Endothelial cell of umbilical vein (primary cell): ENCODE data around the gene TMEM145. TPM values are rescaled to one million over a fixed set of nuclear protein-coding genes. Genes with fewer than 3 reads are reported as not detected.
"Not testable (repeated sequence)": the region's sequence is repeated elsewhere in the genome, so short reads cannot be mapped to it uniquely, and the experiment has no call there.

Experiments
- Bru-seq: library from RNA; stranded (reverse); fragments of 400-500 nt; gene quantifications from one replicate; lab custom pipeline; 2021; lab: Mats Ljungman, UMichigan
- BruChase-seq, 2 experiments: library from RNA; stranded (reverse); fragments of 400-500 nt; gene quantifications; one replicate each; lab custom pipeline; 2021; lab: Mats Ljungman, UMichigan
- BruUV-seq: library from RNA; stranded (reverse); fragments of 400-500 nt; replicated peaks from 2 replicates; lab custom pipeline; 2021; lab: Mats Ljungman, UMichigan
- CTCF ChIA-PET: fragments of 300-600, 350-600 bp; sonication (Branson Sonifier 250); formaldehyde crosslinking; loops from one replicate; lab custom pipeline; 2021; ENCODE audit warnings: antibody characterized with exemption, inconsistent platforms; lab: Charles Lee
- POLR2A ChIA-PET: fragments of 300-600, 350-600 bp; sonication (Branson Sonifier 250); formaldehyde crosslinking; loops from one replicate; lab custom pipeline; 2021; ENCODE audit warnings: antibody characterized with exemption, inconsistent platforms; lab: Charles Lee
- DNase-seq: peaks from one replicate; pipeline ENCODE4 v3.0.0-alpha.2; 2011; ENCODE audit warnings: low read depth, low spot score
- FAIRE-seq: peaks from 2 replicates; lab custom pipeline; 2011; peaks lifted over from hg19 to GRCh38; lab: Jason Lieb, UNC
- H2AFZ ChIP-seq: 2 replicates; pipeline ENCODE4 v1.6.0; 2012; ENCODE audit warnings: low read depth, low read length, control low read depth, inconsistent platforms
- H3K27ac ChIP-seq: 2 replicates; pipeline ENCODE4 v1.5.1; 2011; ENCODE audit warnings: low read depth, mild to moderate bottlenecking, control low read depth, low read length, moderate library complexity; ENCODE audit not compliant: insufficient read depth
- H3K27me3 ChIP-seq, 2 experiments: 2 replicates each; pipeline versions ENCODE4 v1.6.0 to v1.6.1; 2011; ENCODE audit warnings: low read length in 2 of 2, mixed read lengths in 1 of 2; ENCODE audit not compliant: control insufficient read depth in 2 of 2, insufficient read depth in 2 of 2
- H3K36me3 ChIP-seq, 2 experiments: 2 replicates in 1 of 2; 3 replicates in 1 of 2; pipeline ENCODE4 v1.5.1; 2011; ENCODE audit warnings: low read length in 2 of 2, mild to moderate bottlenecking in 1 of 2, moderate library complexity in 1 of 2; ENCODE audit not compliant: control insufficient read depth in 2 of 2, insufficient read depth in 2 of 2; ENCODE audit errors: extremely low read depth in 1 of 2
- H3K4me1 ChIP-seq: 3 replicates; pipeline ENCODE4 v1.5.1; 2011; ENCODE audit warnings: mild to moderate bottlenecking, low read length; ENCODE audit not compliant: control insufficient read depth, insufficient read depth; ENCODE audit errors: extremely low read depth
- H3K4me2 ChIP-seq: 2 replicates; pipeline ENCODE4 v1.6.1; 2011; ENCODE audit warnings: low read length, control low read depth, mixed read lengths; ENCODE audit not compliant: insufficient read depth
- H3K4me3 ChIP-seq, 3 experiments: fragments of 200-600 bp in 1 of 3; sonication (generic), shearing (Covaris generic) in 1 of 3; replicated peaks in 1 of 3; 2 replicates each; pipeline ENCODE4 v1.5.1; 2011 to 2016; ENCODE audit warnings: control low read depth in 3 of 3, low read length in 3 of 3, mild to moderate bottlenecking in 2 of 3, inconsistent platforms in 1 of 3, low read depth in 1 of 3, moderate library complexity in 1 of 3; ENCODE audit not compliant: insufficient read depth in 1 of 3
- H3K79me2 ChIP-seq: 2 replicates; pipeline ENCODE4 v1.6.0; 2012; ENCODE audit warnings: low read length, inconsistent platforms; ENCODE audit not compliant: control insufficient read depth, insufficient read depth
- H3K9ac ChIP-seq: replicated peaks from 2 replicates; pipeline ENCODE3; 2011; ENCODE audit warnings: low read length, control low read depth; ENCODE audit not compliant: insufficient read depth; ENCODE audit errors: extremely low read depth
- H3K9me1 ChIP-seq: replicated peaks from 3 replicates; pipeline ENCODE4 v1.6.0; 2011; ENCODE audit warnings: mild to moderate bottlenecking, low read length; ENCODE audit not compliant: control insufficient read depth, insufficient read depth; ENCODE audit errors: extremely low read depth
- H3K9me3 ChIP-seq: replicated peaks from 2 replicates; pipeline ENCODE4 v1.5.1; 2012; ENCODE audit warnings: low read length, inconsistent platforms; ENCODE audit not compliant: control insufficient read depth, insufficient read depth
- H4K20me1 ChIP-seq: replicated peaks from 2 replicates; pipeline ENCODE3; 2011; ENCODE audit warnings: mild to moderate bottlenecking, low read length; ENCODE audit not compliant: control insufficient read depth, insufficient read depth; ENCODE audit errors: extremely low read depth
- CTCF ChIP-seq, 2 donors: IDR thresholded peaks; 1 replicate in 1 of 2; 2 replicates in 1 of 2; pipeline ENCODE4 v1.5.1; 2011; ENCODE audit warnings: low read length in 2 of 2, mild to moderate bottlenecking in 2 of 2, moderate library complexity in 2 of 2, control low read depth in 1 of 2, inconsistent platforms in 1 of 2, low read depth in 1 of 2; ENCODE audit not compliant: insufficient read depth in 1 of 2; ENCODE audit errors: extremely low read depth in 1 of 2
- EZH2 ChIP-seq: IDR thresholded peaks from 2 replicates; pipeline ENCODE4 v1.6.1; 2012; ENCODE audit warnings: borderline replicate concordance, low read depth, mild to moderate bottlenecking, moderate library complexity, low read length, inconsistent platforms; ENCODE audit not compliant: severe bottlenecking
- FOS ChIP-seq: IDR thresholded peaks from 2 replicates; pipeline ENCODE4 v1.6.1; 2011; ENCODE audit warnings: mild to moderate bottlenecking, low read length, moderate library complexity, borderline replicate concordance; ENCODE audit not compliant: insufficient read depth
- MAX ChIP-seq: IDR thresholded peaks from 2 replicates; pipeline ENCODE4 v1.6.1; 2011; ENCODE audit not compliant: insufficient read depth, insufficient read length
- dilution Hi-C: fragments of 300-500 bp; cut with MboI; formaldehyde crosslinking; loops from one replicate; pipeline ENCODE4 v1.15.0; 2019; ENCODE audit warnings: low sequenced_read_pairs; ENCODE audit not compliant: extremely low pct_ligation_motif_present
- intact Hi-C: fragments of 100-400 bp; cut with micrococcal nuclease; formaldehyde crosslinking; loops from one replicate; pipeline ENCODE4 v1.10.0; 2022
- long read RNA-seq: library from polyadenylated mRNA; stranded (forward); transcript quantifications from one replicate; pipeline ENCODE4 v2.0.0, GENCODE V29; 2021
- polyA minus RNA-seq, 3 experiments: library from RNA; depleted of rRNA, polyadenylated mRNA; stranded (reverse); fragments of >200 nt; gene quantifications; 1 replicate in 1 of 3; 2 replicates in 2 of 3; pipeline ENCODE4 v1.2.3, GENCODE V29; 2011
- polyA plus RNA-seq, 4 experiments: library from polyadenylated mRNA; depleted of rRNA in 3 of 4; stranded (reverse) in 3 of 4; unstranded in 1 of 4; fragments of >200 nt; gene quantifications; 2 replicates each; pipeline versions ENCODE4 v1.2.1 to v1.2.3, GENCODE V29; 2011 to 2012; ENCODE audit warnings: missing spikeins in 1 of 4
- total RNA-seq: library from RNA; stranded (reverse); gene quantifications from 2 replicates; pipeline ENCODE4 v1.2.3, GENCODE V29; 2021

Gene TMEM145
- total RNA-seq (not detected in 2 replicates), polyA plus RNA-seq (0.24 TPM in 1 of 2 replicates, not detected in the other), polyA minus RNA-seq (0.13 TPM in 1 of 2 replicates, not detected in the other), Bru-seq, nascent RNA (not detected), BruChase-seq, experiment 1, labeled RNA remaining after a 6-hour chase (percentile 7 among the genes with signal in this experiment), BruChase-seq, experiment 2, labeled RNA remaining after a 2-hour chase (not detected)
- not detected in 2 replicates for polyA plus RNA-seq (2011; cell fraction: cytosol; rRNA removed)
- 0.38 TPM in 1 of 2 replicates, not detected in the other for polyA plus RNA-seq (2011; cell fraction: nucleus; rRNA removed)
- polyA plus RNA-seq (2012), result not detected in 2 replicates
- polyA minus RNA-seq (2011; cell fraction: cytosol; rRNA and poly(A)+ RNA removed), result not detected
- polyA minus RNA-seq (2011; cell fraction: nucleus; rRNA and poly(A)+ RNA removed), result not detected in 2 replicates
- long read RNA-seq, result 0 reads

- POLR2A ChIA-PET, result no interaction called here
- H3K4me2 ChIP-seq, result no peak within 1 kb of the TSS
- CTCF ChIA-PET, result interaction anchor here (1.0 to 1.2 kb wide), 3 partner anchors 9 to 17 kb away, joined by 3 to 5 read pairs (median 4); no protein-coding TSS in a partner anchor
- FAIRE-seq, result no peak
- no peaks in the 10 kb centered on the region for H4K20me1 ChIP-seq
- no peaks in the 10 kb centered on the region for H3K9me1 ChIP-seq
- no peak within 1 kb of the TSS for H3K9ac ChIP-seq
- no peak within 1 kb of the TSS for H2AFZ ChIP-seq
- H3K79me2 ChIP-seq, result no peaks in the 10 kb centered on the region
- no peaks in the 10 kb centered on the region for H3K4me1 ChIP-seq
- dilution Hi-C loops, result no loop called here
- no peaks in the 10 kb centered on the region for H3K36me3 ChIP-seq
- H3K9me3 ChIP-seq, result no peaks in the 10 kb centered on the region
- peak; percentile 51 for TF ChIP-seq EZH2
- TF ChIP-seq MAX, result no peak
- no peak for TF ChIP-seq FOS
- peak in 1 of 2 donors; percentile 1 for TF ChIP-seq CTCF (IDR thresholded peaks at IDR 0.05; ENCODE audit: extremely low read depth in 1 of 2, insufficient read depth in 1 of 2, low read depth in 1 of 2, low read length in 2 of 2)
- intact Hi-C loops, result no loop called here
- DNase-seq, result peak; percentile 19
- H3K4me3 ChIP-seq, result peak within 1 kb of the TSS in 1 of 3 experiments; percentile 12
- H3K27me3 ChIP-seq, result peaks cover 13% of the 10 kb centered on the region in 2 experiments
- BruUV-seq, result no TSS peak
- H3K27ac ChIP-seq, result no peak within 1 kb of the TSS
These were observed at the start of gene TMEM145 for GRCh38 chr19:42313096-42313839. TSS of gene TMEM145 (plus strand) at chr19:42313309. CDS start at chr19:42313377, 68 bp downstream.

- H3K27ac ChIP-seq, H2AFZ ChIP-seq, H3K9me3 ChIP-seq, BruUV-seq, H3K9me1 ChIP-seq, H3K9ac ChIP-seq, dilution Hi-C loops, intact Hi-C loops, H4K20me1 ChIP-seq, POLR2A ChIA-PET, H3K27me3 ChIP-seq, H3K4me3 ChIP-seq, DNase-seq, H3K36me3 ChIP-seq, FAIRE-seq, H3K4me2 ChIP-seq: not testable (repeated sequence)
- CTCF ChIA-PET, result interaction anchor here (1.6 kb wide), 1 partner anchor 13 kb away, joined by 4 read pairs; no protein-coding TSS in a partner anchor
- Histone ChIP-seq H3K4me1 (peaks cover 19% of the 10 kb centered on the region), H3K79me2 (peaks cover 14% of the 10 kb centered on the region)
These were observed 47.0 kb upstream of the TMEM145 start for GRCh38 chr19:42266105-42266504.
